Thymus (tissue), 11 donors: ENCODE data around the gene C14orf93. TPM values are rescaled to one million over a fixed set of nuclear protein-coding genes. Genes with fewer than 3 reads are reported as not detected.

Experiments
- DNase-seq, 9 donors: peaks; one replicate each; pipeline ENCODE4 v3.0.0-alpha.2; 2013; ENCODE audit warnings: low spot score in 9 of 9, low read depth in 6 of 9, missing footprints in 1 of 9
- H3K27ac ChIP-seq, 2 donors: one replicate each; pipeline ENCODE4 v1.5.1; 2013; ENCODE audit warnings: control low read depth in 1 of 2, low read depth in 1 of 2, low read length in 1 of 2, mild to moderate bottlenecking in 1 of 2, moderate library complexity in 1 of 2
- H3K27me3 ChIP-seq, 2 donors: one replicate each; pipeline ENCODE4 v1.5.1; 2013; ENCODE audit warnings: low read length in 1 of 2; ENCODE audit not compliant: control insufficient read depth in 2 of 2, insufficient read depth in 1 of 2
- H3K36me3 ChIP-seq, 2 donors: one replicate each; pipeline ENCODE4 v1.5.1; 2013; ENCODE audit warnings: low read length in 1 of 2, mild to moderate bottlenecking in 1 of 2, moderate library complexity in 1 of 2; ENCODE audit not compliant: control insufficient read depth in 2 of 2, insufficient read depth in 2 of 2
- H3K4me1 ChIP-seq, 2 donors: one replicate each; pipeline ENCODE4 v1.5.1; 2013; ENCODE audit warnings: low read length in 2 of 2; ENCODE audit not compliant: control insufficient read depth in 2 of 2, insufficient read depth in 2 of 2
- H3K4me3 ChIP-seq, 2 donors: one replicate each; pipeline ENCODE4 v1.5.1; 2013; ENCODE audit warnings: low read length in 2 of 2, control low read depth in 1 of 2, mild to moderate bottlenecking in 1 of 2
- H3K9me3 ChIP-seq, 2 donors: one replicate each; pipeline ENCODE4 v1.5.1; 2013; ENCODE audit warnings: low read length in 1 of 2, mild to moderate bottlenecking in 1 of 2; ENCODE audit not compliant: control insufficient read depth in 2 of 2, insufficient read depth in 1 of 2
- WGBS: extraction: QIAGEN DNeasy Blood & Tissue Kit; methylation state at CpG from one replicate; pipeline ENCODE4 v1.1.7; 2013; 5-methylcytosine and 5-hydroxymethylcytosine counted together
- polyA plus RNA-seq: library from polyadenylated mRNA; stranded (reverse); fragments of 200-250 nt; gene quantifications from one replicate; pipeline ENCODE4 v1.2.3, GENCODE V29; 2013
- total RNA-seq: library from RNA; stranded (reverse); fragments of 120-200 nt; gene quantifications from one replicate; pipeline ENCODE4 v1.2.4, GENCODE V29; 2013
- donor health status: healthy.

The C14orf93 gene
- total and polyA plus RNA-seq, 2 donors: 17.5 to 23.8 TPM

GRCh38 chr14:23055147-23055550, 45.2 kb upstream of the C14orf93 start:
- H3K27me3 ChIP-seq: peaks cover 0 to 12% of the 10 kb centered on the region in 2 donors
- H3K9me3 ChIP-seq: peaks cover 0 to 1% of the 10 kb centered on the region in 2 donors
- peaks cover 15 to 29% of the 10 kb centered on the region in 2 donors for H3K4me1 ChIP-seq
- DNase-seq: no peak
- no peak overlapping the region for H3K4me3 ChIP-seq
- WGBS: 98% methylated on average over 12 of the region's 12 CpGs
- peaks cover 18 to 33% of the 10 kb centered on the region in 2 donors for H3K36me3 ChIP-seq
- no peak overlapping the region for H3K27ac ChIP-seq

- no peak overlapping the region for H3K27ac ChIP-seq
- peaks cover 0 to 12% of the 10 kb centered on the region in 2 donors for H3K27me3 ChIP-seq
- peaks cover 15 to 33% of the 10 kb centered on the region in 2 donors for H3K36me3 ChIP-seq
- no peak overlapping the region for H3K4me3 ChIP-seq
- H3K4me1 ChIP-seq: peaks cover 15 to 29% of the 10 kb centered on the region in 2 donors
- peak in 2 of 9 donors; percentile 32 to 36 for DNase-seq
- H3K9me3 ChIP-seq: no peaks in the 10 kb centered on the region
- WGBS: 84% methylated on average over 17 of the region's 17 CpGs
Observed at GRCh38 chr14:23054000-23054811, 44.3 kb upstream of the C14orf93 start.

- Histone ChIP-seq H3K4me1 (peaks cover 15 to 29% of the 10 kb centered on the region in 2 donors), H3K36me3 (peaks cover 8 to 30% of the 10 kb centered on the region in 2 donors), H3K4me3 (no peak overlapping the region), H3K9me3 (peaks cover 0 to under 1% of the 10 kb centered on the region in 2 donors), H3K27ac (no peak overlapping the region), H3K27me3 (peaks cover 0 to 12% of the 10 kb centered on the region in 2 donors)
- no peak for DNase-seq
- WGBS: 98% methylated on average over 10 of the region's 10 CpGs
Observed at GRCh38 chr14:23053426-23053825, 43.5 kb upstream of the C14orf93 start.

- Histone ChIP-seq H3K4me1 (peaks cover 13 to 22% of the 10 kb centered on the region in 2 donors), H3K36me3 (peaks cover 4 to 29% of the 10 kb centered on the region in 2 donors), H3K27me3 (peaks cover 0 to 13% of the 10 kb centered on the region in 2 donors), H3K27ac (no peak overlapping the region), H3K4me3 (no peak overlapping the region), H3K9me3 (peaks cover 0 to 4% of the 10 kb centered on the region in 2 donors)
- no peak for DNase-seq
- 96% methylated on average over 3 of the region's 3 CpGs for WGBS
Observed at GRCh38 chr14:23052671-23053070, 42.7 kb upstream of the C14orf93 start.

GRCh38 chr14:23052182-23052623, 42.3 kb upstream of the C14orf93 start:
- WGBS: 90% methylated on average over 14 of the region's 14 CpGs
- DNase-seq: no peak

GRCh38 chr14:23051141-23052057, 41.5 kb upstream of the C14orf93 start:
- 94% methylated on average over 5 of the region's 5 CpGs for WGBS
- Histone ChIP-seq H3K9me3 (peaks cover 0 to 4% of the 10 kb centered on the region in 2 donors), H3K4me1 (peaks cover 4 to 14% of the 10 kb centered on the region in 2 donors), H3K27me3 (peaks cover 0 to 11% of the 10 kb centered on the region in 2 donors), H3K27ac (no peak overlapping the region), H3K4me3 (no peak overlapping the region), H3K36me3 (peaks cover 4 to 29% of the 10 kb centered on the region in 2 donors)
- DNase-seq: no peak

More at GRCh38 chr14:23052182-23052623, 42.3 kb upstream of the C14orf93 start:
- Histone ChIP-seq H3K36me3 (peaks cover 4 to 29% of the 10 kb centered on the region in 2 donors), H3K9me3 (peaks cover 0 to 4% of the 10 kb centered on the region in 2 donors), H3K4me1 (peaks cover 10 to 22% of the 10 kb centered on the region in 2 donors), H3K27ac (peak overlapping the region in 1 of 2 donors; percentile 21), H3K4me3 (no peak overlapping the region), H3K27me3 (peaks cover 0 to 17% of the 10 kb centered on the region in 2 donors)

- H3K36me3 ChIP-seq: peaks cover 4 to 21% of the 10 kb centered on the region in 2 donors
- 97% methylated on average over 9 of the region's 9 CpGs for WGBS
- H3K27me3 ChIP-seq: peaks cover 0 to 10% of the 10 kb centered on the region in 2 donors
- peaks cover 0 to 4% of the 10 kb centered on the region in 2 donors for H3K9me3 ChIP-seq
- no peak overlapping the region for H3K27ac ChIP-seq
- no peak for DNase-seq
- peaks cover 0 to 5% of the 10 kb centered on the region in 2 donors for H3K4me1 ChIP-seq
- no peak overlapping the region for H3K4me3 ChIP-seq
Observed at GRCh38 chr14:23049011-23049410, 39.1 kb upstream of the C14orf93 start.

GRCh38 chr14:23047751-23048693, 38.1 kb upstream of the C14orf93 start:
- WGBS: 78% methylated on average over 85 of the region's 85 CpGs
- DNase-seq: no peak
- H3K27ac ChIP-seq: peak overlapping the region in 1 of 2 donors; percentile 32

More at GRCh38 chr14:23047751-23048693, 38.1 kb upstream of the C14orf93 start:
- H3K4me3 ChIP-seq: no peak overlapping the region
- H3K27me3 ChIP-seq: peaks cover 0 to 10% of the 10 kb centered on the region in 2 donors
- peaks cover 4 to 14% of the 10 kb centered on the region in 2 donors for H3K36me3 ChIP-seq
- peaks cover 0 to 4% of the 10 kb centered on the region in 2 donors for H3K9me3 ChIP-seq
- H3K4me1 ChIP-seq: peaks cover 0 to 5% of the 10 kb centered on the region in 2 donors
